HG02981 (cell line): ENCODE data around the gene ADCY5.

Source experiments
- ATAC-seq: cut with Tn5 transposase; IDR thresholded peaks from one replicate; pipeline ENCODE4 v1.9.1; 2021; ENCODE audit warnings: mild to moderate bottlenecking, moderate library complexity; ENCODE audit not compliant: unreplicated experiment

The ADCY5 gene

GRCh38 chr3:123389628-123389918 lies 59.3 kb downstream of the ADCY5 start:
- ATAC-seq, result no peak

DNA sequence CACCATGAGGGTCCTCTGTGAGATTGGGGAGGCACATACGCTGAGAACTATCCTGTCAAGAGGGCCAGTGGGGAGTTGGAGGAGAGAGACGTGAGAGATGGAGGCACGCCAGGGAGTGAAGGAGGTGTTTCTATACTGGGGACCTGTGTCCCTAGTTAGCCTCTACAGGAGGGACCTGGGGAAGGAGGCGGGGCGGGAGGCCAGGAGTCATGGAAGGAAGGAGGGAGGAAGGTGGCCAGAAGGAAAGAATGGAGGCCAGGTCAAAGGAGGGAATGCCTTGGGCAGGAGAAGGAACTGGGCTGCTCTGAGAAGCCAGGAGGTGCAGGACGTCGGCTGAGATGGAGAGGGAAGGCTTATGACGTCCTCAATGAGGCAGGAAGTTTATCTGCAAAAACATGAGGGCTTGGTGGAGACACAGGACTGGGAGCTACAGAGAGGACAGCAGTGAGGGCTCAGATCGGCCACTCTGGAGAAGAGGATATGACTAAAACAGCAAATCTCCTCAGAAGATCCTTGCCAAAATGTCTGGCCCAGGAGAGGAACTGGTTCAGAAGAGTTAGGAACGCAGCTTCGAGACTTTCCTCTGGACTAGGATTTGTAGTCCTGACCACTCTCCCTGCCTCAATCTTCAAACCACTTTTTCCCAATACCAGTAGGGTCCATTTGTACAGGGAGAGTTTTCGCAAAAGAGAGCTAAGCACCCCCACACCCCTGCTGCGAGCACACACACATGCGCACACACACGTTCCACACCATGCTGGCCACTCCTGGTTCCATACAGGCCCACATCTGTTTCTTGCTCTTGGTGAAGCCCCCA lies 59.9 kb downstream of the ADCY5 start:
- ATAC-seq, result no peak

- no peak for ATAC-seq
Measured at GRCh38 chr3:123388042-123388441, 60.8 kb downstream of the ADCY5 start.

DNA sequence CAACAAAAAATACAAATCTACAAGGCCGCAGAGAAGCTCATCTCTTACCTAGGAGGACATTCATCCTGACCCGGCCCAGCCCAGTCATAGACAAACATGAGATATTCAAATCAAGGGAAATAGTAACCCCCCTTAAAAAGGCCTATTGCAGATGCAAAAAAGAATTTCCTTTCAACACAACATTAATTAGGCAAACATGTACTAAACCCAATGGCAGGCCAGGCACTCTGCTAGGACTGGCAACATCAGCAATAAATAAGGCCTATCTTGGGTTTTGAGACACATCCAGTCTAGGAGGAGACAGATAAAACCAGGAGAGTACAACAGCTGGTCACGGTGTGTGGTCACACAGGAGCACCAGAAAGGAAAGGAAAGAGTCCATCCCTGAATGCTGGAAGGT lies 61.4 kb downstream of the ADCY5 start:
- no peak for ATAC-seq

GRCh38 chr3:123386477-123387040 lies 62.3 kb downstream of the ADCY5 start:
- no peak for ATAC-seq

GRCh38 chr3:123385981-123386380 lies 62.9 kb downstream of the ADCY5 start:
- ATAC-seq, result no peak

- ATAC-seq, result no peak
Measured at GRCh38 chr3:123385499-123385898, 63.4 kb downstream of the ADCY5 start.

DNA sequence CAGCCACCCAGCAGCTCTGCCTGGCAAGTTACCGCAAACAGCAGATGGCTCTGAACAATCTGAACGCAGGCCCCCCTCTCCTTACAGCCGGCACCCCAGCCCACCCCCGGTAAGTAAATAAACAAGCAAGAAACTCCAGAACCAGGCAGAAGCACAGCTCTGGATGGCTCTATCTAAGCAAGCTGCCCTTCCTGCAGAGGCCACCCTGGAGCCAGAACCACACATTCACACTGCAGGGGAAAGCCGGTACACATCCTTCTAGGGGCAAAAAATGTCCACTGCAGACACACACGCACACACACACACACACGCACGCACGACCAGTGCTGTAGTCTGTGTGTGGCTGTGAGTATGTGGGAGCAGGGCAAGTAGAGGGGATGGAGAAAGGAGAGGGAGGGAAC lies 63.9 kb downstream of the ADCY5 start:
- no peak for ATAC-seq

DNA sequence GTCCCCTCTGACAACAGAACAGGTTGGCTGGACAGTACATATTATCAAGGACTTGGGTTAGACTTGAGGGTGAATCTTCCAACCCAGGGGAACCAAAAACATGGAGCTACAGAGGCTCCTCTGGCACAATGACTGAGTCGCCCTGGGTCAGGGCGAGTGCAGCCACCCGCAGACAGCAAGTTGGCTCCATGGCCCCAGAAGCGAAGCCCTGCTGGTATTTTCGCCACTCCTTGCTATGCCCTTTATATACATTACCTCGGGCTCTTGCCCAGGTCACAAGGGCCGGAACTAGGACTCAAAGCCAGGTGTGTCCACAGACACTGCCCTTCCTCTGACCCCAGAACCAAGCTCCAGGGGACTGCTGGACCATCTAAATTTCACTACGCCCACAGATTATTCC lies 64.6 kb downstream of the ADCY5 start:
- no peak for ATAC-seq

DNA sequence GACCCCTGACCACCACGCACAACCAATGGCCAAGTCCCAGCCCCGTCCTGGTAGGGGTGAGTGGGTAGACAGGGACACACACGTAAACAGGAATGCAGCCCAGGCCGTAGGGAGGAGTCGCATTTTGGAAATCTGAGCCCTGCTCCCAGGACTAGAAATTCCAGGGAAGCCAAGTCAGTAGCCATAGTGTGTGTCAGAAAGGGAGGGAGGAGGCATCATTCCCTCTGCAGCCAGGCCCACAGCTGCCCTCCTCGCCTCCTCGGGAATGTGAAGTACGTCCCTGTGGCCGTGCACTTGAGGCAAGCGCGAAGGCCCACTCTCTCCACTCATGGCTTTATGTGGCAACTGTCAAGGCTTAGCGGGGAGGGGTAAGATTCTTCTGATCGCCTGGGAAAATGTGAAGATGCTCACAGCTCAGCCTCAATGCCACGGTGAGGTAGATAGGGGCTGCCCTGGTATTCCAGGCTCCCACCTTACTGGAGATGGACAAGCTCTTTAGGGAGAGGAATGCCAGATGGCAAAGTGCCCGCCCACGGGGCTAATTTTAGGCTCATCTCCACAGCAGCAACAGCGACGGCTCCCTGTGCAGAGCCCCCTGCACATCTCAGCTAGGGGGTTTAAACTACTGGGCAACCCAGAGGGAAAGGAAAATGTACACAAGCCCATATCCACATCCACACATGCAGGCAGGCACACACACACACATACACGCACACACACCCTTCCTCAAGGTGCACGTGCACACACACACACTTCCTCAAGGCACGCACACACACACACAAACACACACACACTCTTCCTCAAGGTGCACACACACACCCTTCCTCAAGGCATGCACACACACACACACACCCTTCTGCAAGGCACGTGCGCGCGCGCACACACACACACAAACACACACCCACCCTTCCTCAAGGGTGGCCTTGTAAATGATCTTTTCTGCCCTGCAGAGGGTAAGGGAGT lies 65.5 kb downstream of the ADCY5 start:
- no peak for ATAC-seq

DNA sequence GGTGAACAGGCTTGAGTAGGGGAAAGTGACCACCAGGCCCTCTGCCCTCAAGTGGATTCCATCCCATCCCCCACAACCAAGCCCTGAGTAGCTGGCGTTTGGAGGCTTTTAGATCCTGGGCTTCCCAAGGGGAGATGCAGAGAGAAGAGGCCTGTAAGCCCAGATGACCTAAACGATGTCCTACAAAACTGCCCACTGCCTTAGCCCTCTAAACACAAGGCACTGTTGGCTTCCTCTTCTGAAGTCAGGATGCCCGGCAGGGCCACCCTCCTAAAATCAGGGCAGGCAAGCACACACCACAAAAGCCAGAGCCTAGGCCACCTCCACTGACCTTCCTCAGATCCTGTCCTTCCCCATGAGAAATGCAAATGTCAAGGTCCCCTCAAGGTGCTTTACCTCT lies 68.6 kb downstream of the ADCY5 start:
- ATAC-seq, result no peak

GRCh38 chr3:123379041-123379830 lies 69.7 kb downstream of the ADCY5 start:
- no peak for ATAC-seq

GRCh38 chr3:123378409-123378915 lies 70.4 kb downstream of the ADCY5 start:
- no peak for ATAC-seq

GRCh38 chr3:123377243-123377740 lies 71.6 kb downstream of the ADCY5 start:
- no peak for ATAC-seq

GRCh38 chr3:123376451-123377242 lies 72.2 kb downstream of the ADCY5 start:
- no peak for ATAC-seq

DNA sequence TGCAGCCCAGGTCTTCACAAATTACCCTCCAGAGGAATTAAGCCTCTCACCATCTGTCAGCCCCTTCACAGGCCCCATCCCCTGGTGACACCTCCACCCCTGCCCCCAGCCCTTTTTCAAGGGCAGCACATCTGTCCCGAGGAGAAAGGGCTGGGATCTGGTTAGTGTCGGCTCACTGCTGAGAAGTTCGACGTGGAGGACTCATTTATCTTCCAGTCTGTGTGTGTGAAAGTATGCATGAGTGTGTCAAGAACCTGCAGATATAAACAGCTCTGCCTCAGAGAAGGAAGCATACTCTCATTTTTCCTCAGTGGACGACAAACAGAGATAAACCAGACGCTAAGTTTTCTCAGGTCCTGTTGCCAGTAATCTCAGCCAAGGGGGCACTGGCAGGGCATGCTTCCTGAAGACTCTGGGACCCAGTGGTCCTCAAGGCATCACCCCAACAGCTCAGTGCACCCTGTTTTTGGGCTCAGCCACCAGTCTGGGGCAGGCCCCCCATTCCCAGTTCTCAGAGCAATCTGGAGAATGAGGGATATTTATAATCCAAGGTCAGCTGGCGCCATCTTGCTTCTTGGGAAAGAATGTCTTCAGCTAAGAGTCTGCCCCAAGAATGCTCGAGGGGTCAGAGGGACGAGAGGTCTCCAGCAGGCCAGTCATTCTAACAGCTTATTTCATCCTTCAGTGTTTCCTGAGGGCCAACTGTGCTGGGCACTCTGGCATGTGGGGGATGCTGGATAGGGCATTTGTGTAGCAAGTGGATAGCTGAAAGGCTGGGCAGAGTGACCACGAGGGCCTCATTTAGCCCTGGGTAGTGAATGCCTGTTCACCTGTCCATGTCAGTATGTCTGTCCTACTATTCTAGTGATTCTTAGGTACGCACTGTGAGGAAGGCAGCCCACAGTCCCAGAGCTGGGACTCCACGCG lies 73.6 kb downstream of the ADCY5 start:
- ATAC-seq, result no peak

- no peak for ATAC-seq
Measured at GRCh38 chr3:123374016-123374415, 74.9 kb downstream of the ADCY5 start.

DNA sequence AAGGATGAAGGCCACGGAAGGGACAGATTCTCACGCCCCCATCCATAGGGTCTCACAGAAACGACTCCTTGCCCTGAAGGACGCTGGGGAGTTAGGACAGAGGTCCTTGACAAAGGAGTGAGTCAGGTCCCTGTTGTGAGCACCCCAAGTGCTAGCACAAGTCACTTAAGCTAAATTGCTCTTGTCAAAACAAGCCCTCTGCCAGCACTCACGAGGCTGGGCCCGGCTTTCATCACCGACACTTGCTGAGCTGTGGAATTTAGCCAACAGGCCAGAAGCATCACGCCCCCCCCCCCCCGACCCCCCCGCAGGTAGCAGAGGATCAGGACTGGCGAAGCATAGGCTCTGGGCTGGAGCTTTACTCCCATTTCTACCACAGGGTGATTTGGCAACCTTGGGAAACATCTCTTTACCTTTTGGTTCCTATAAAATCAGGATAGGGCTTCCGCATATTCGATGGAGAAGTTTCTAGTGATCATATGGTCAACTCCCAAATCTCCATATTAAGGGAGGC lies 75.4 kb downstream of the ADCY5 start:
- ATAC-seq, result no peak
